HEK293T (cell line): ENCODE data around the gene ZWILCH.

Experiments used
- CTCF ChIA-PET: fragments of 350-600 bp; formaldehyde crosslinking; extraction: SDS; loops from one replicate; lab custom pipeline; 2021; ENCODE audit warnings: antibody characterized with exemption, inconsistent platforms; lab: Yijun Ruan, JAX
- POLR2A ChIA-PET: fragments of 350-600 bp; formaldehyde crosslinking; extraction: SDS; loops from one replicate; lab custom pipeline; 2020; ENCODE audit warnings: antibody characterized with exemption, inconsistent platforms; lab: Yijun Ruan, JAX
- DNase-seq: peaks from one replicate; pipeline ENCODE4 v3.0.0; 2012; ENCODE audit warnings: mixed read lengths; ENCODE audit errors: extremely low spot score
- ARNT ChIP-seq: fragments of 450-650 bp; IDR thresholded peaks from 2 replicates; pipeline ENCODE4 v1.6.1; 2017; ENCODE audit warnings: mild to moderate bottlenecking
- BHLHE40 ChIP-seq: fragments of 450-650 bp; IDR thresholded peaks from 2 replicates; pipeline ENCODE4 v1.6.1; 2016; ENCODE audit warnings: mild to moderate bottlenecking, moderate library complexity, borderline replicate concordance
- ELF4 ChIP-seq: fragments of 450-650 bp; IDR thresholded peaks from 2 replicates; pipeline ENCODE4 v1.6.1; 2017; ENCODE audit warnings: antibody characterized with exemption
- FOXA1 ChIP-seq: fragments of 450-650 bp; IDR thresholded peaks from 2 replicates; pipeline ENCODE4 v1.6.1; 2016; ENCODE audit warnings: mild to moderate bottlenecking
- FOXK2 ChIP-seq: fragments of 450-650 bp; IDR thresholded peaks from 2 replicates; pipeline ENCODE4 v1.6.1; 2016; ENCODE audit warnings: mild to moderate bottlenecking
- FOXM1 ChIP-seq: fragments of 450-650 bp; IDR thresholded peaks from 2 replicates; pipeline ENCODE4 v1.6.1; 2017; ENCODE audit warnings: mild to moderate bottlenecking, borderline replicate concordance
- HDGF ChIP-seq: fragments of 450-650 bp; IDR thresholded peaks from 2 replicates; pipeline ENCODE4 v1.6.1; 2017; ENCODE audit warnings: antibody characterized with exemption, borderline replicate concordance
- L3MBTL2 ChIP-seq: fragments of 450-650 bp; conservative IDR thresholded peaks from 2 replicates; pipeline ENCODE4 v1.6.1; 2016; ENCODE audit warnings: mild to moderate bottlenecking
- LEF1 ChIP-seq: fragments of 450-650 bp; IDR thresholded peaks from 2 replicates; pipeline ENCODE4 v1.6.1; 2017; ENCODE audit warnings: mild to moderate bottlenecking, borderline replicate concordance
- NFRKB ChIP-seq: fragments of 450-650 bp; IDR thresholded peaks from 2 replicates; pipeline ENCODE4 v1.6.1; 2016; ENCODE audit warnings: mild to moderate bottlenecking, moderate library complexity
- PKNOX1 ChIP-seq: fragments of 450-650 bp; IDR thresholded peaks from 2 replicates; pipeline ENCODE4 v1.6.1; 2016
- SP1 ChIP-seq: fragments of 450-650 bp; IDR thresholded peaks from 2 replicates; pipeline ENCODE4 v1.6.1; 2017
- SUZ12 ChIP-seq: fragments of 450-650 bp; IDR thresholded peaks from 2 replicates; pipeline ENCODE4 v1.6.1; 2016; ENCODE audit warnings: mild to moderate bottlenecking
- TARDBP ChIP-seq: fragments of 450-650 bp; IDR thresholded peaks from 2 replicates; pipeline ENCODE4 v1.6.1; 2016
- ZNF384 ChIP-seq: fragments of 450-650 bp; IDR thresholded peaks from 2 replicates; pipeline ENCODE4 v1.6.1; 2016

Gene ZWILCH

GRCh38 chr15:66514586-66514985 is 9.5 kb downstream of the ZWILCH start:
- ChIA-PET POLR2A (no interaction called here), CTCF (no interaction called here)
- no peak for DNase-seq
- no peak for TF ChIP-seq SUZ12

GRCh38 chr15:66515901-66516322 is 10.8 kb downstream of the ZWILCH start:
- DNase-seq = no peak
- ChIA-PET POLR2A (interaction anchor here (0.7 to 1.5 kb wide), 3 partner anchors 10 to 1211 kb away, joined by 3 to 10 read pairs (median 3); partner anchors contain the start of genes RNU5B-1, RPL4 and ZWILCH), CTCF (no interaction called here)
- TF ChIP-seq BHLHE40 = no peak
- TF ChIP-seq ARNT = no peak
- no peak for TF ChIP-seq NFRKB
- TF ChIP-seq LEF1 = no peak
- TF ChIP-seq PKNOX1 = no peak
- no peak for TF ChIP-seq SUZ12
- TF ChIP-seq L3MBTL2 = no peak
- TF ChIP-seq ELF4 = no peak
- no peak for TF ChIP-seq HDGF
- no peak for TF ChIP-seq FOXK2
- TF ChIP-seq SP1 = no peak
- no peak for TF ChIP-seq FOXA1
- no peak for TF ChIP-seq TARDBP

GRCh38 chr15:66523926-66524325 is 18.8 kb downstream of the ZWILCH start:
- ChIA-PET POLR2A (no interaction called here), CTCF (no interaction called here)
- TF ChIP-seq FOXM1 = no peak
- no peak for TF ChIP-seq ZNF384
- no peak for TF ChIP-seq SP1
- TF ChIP-seq TARDBP = no peak
- TF ChIP-seq HDGF = no peak
- TF ChIP-seq PKNOX1 = no peak
- no peak for DNase-seq

- no peak for DNase-seq
- no peak for TF ChIP-seq FOXK2
- TF ChIP-seq SUZ12 = no peak
- no peak for TF ChIP-seq FOXM1
- CTCF ChIA-PET = no interaction called here
- POLR2A ChIA-PET = no interaction called here
Measured at GRCh38 chr15:66524838-66525237, 19.7 kb downstream of the ZWILCH start.

GRCh38 chr15:66535056-66535455 is 29.9 kb downstream of the ZWILCH start:
- CTCF ChIA-PET = interaction anchor here (0.7 kb wide), 1 partner anchor 373 kb away, joined by 3 read pairs; no protein-coding TSS in a partner anchor
- TF ChIP-seq PKNOX1 (no peak), ZNF384 (no peak), ELF4 (no peak), FOXA1 (no peak), NFRKB (no peak), TARDBP (no peak), L3MBTL2 (no peak)
- no peak for DNase-seq
- POLR2A ChIA-PET = interaction anchor here (0.7 kb wide), 1 partner anchor 37 kb away, joined by 3 read pairs; no protein-coding TSS in a partner anchor

- POLR2A ChIA-PET = no interaction called here
- no peak for TF ChIP-seq HDGF
- DNase-seq = no peak
- CTCF ChIA-PET = no interaction called here
Measured at GRCh38 chr15:66542896-66543295, 37.8 kb downstream of the ZWILCH start.

- DNase-seq = no peak
- ChIA-PET POLR2A (no interaction called here), CTCF (interaction anchor here (1.0 kb wide), 1 partner anchor 15 kb away, joined by 3 read pairs; no protein-coding TSS in a partner anchor)
- no peak for TF ChIP-seq ZNF384
- no peak for TF ChIP-seq FOXA1
- no peak for TF ChIP-seq ELF4
- TF ChIP-seq HDGF = no peak
- no peak for TF ChIP-seq BHLHE40
- no peak for TF ChIP-seq NFRKB
- TF ChIP-seq LEF1 = no peak
- TF ChIP-seq FOXM1 = no peak
- no peak for TF ChIP-seq TARDBP
- TF ChIP-seq SP1 = no peak
Measured at GRCh38 chr15:66545255-66545654, 40.1 kb downstream of the ZWILCH start.

- no peak for DNase-seq
- ChIA-PET POLR2A (no interaction called here), CTCF (interaction anchor here (3.1 kb wide), 1 partner anchor 11 kb away, joined by 10 read pairs; no protein-coding TSS in a partner anchor)
- TF ChIP-seq FOXM1 = no peak
Measured at GRCh38 chr15:66555685-66556084, 50.6 kb downstream of the ZWILCH start.
